HEK293 (cell line): ENCODE results near the gene WDR7.

Source experiments
- CTCF ChIA-PET: fragments of 350-600 bp; formaldehyde crosslinking; extraction: SDS; loops from one replicate; lab custom pipeline; 2021; ENCODE audit warnings: antibody characterized with exemption; lab: Yijun Ruan, JAX
- POLR2A ChIA-PET: fragments of 300-600 bp; formaldehyde crosslinking; extraction: SDS; loops from one replicate; lab custom pipeline; 2020; ENCODE audit warnings: antibody characterized with exemption, inconsistent platforms; lab: Yijun Ruan, JAX
- H3K27ac ChIP-seq: fragments of 200-500 bp; sonication (Bioruptor generic); 2 replicates; pipeline ENCODE4 v1.5.1; 2014; ENCODE audit warnings: low read depth, low read length, control low read depth, inconsistent platforms; ENCODE audit errors: extremely low read depth
- H3K36me3 ChIP-seq, 2 experiments: fragments of 200-500 bp in 1 of 2; sonication (Bioruptor generic) in 1 of 2; 1 replicate in 1 of 2; 2 replicates in 1 of 2; pipeline ENCODE4 v1.5.1; 2014 to 2017; ENCODE audit warnings: inconsistent platforms in 2 of 2, low read length in 2 of 2; ENCODE audit not compliant: control insufficient read depth in 2 of 2, insufficient read depth in 1 of 2
- H3K4me1 ChIP-seq: fragments of 200-500 bp; sonication (Bioruptor generic); 2 replicates; pipeline ENCODE4 v1.5.1; 2014; ENCODE audit warnings: mild to moderate bottlenecking, low read length, inconsistent platforms; ENCODE audit not compliant: control insufficient read depth, insufficient read depth
- H3K4me3 ChIP-seq: 2 replicates; pipeline ENCODE4 v1.5.1; 2011; ENCODE audit warnings: low read depth, mild to moderate bottlenecking, control low read depth, low read length, moderate library complexity
- H3K9me3 ChIP-seq: fragments of 200-500 bp; sonication (Bioruptor generic); 2 replicates; pipeline ENCODE4 v1.5.1; 2014; ENCODE audit warnings: low read depth, low read length, inconsistent platforms; ENCODE audit not compliant: control insufficient read depth, insufficient read depth
- ATF2 ChIP-seq: fragments of 450-650 bp; formaldehyde crosslinking; IDR thresholded peaks from 2 replicates; pipeline ENCODE4 v1.5.1; 2016; ENCODE audit warnings: missing biosample characterization, missing genetic modification characterization, low read depth
- PRDM1 ChIP-seq: fragments of 450-650 bp; formaldehyde crosslinking; IDR thresholded peaks from 2 replicates; pipeline ENCODE4; 2016; ENCODE audit warnings: missing biosample characterization, missing genetic modification characterization
- RBAK ChIP-seq: fragments of 450-650 bp; formaldehyde crosslinking; IDR thresholded peaks from 2 replicates; pipeline ENCODE4 v1.5.1; 2016; ENCODE audit warnings: missing biosample characterization, missing genetic modification characterization
- SCRT1 ChIP-seq: fragments of 450-650 bp; formaldehyde crosslinking; IDR thresholded peaks from 2 replicates; pipeline ENCODE4 v1.5.1; 2016; ENCODE audit warnings: missing biosample characterization, missing genetic modification characterization, borderline replicate concordance
- SP2 ChIP-seq: fragments of 450-650 bp; formaldehyde crosslinking; IDR thresholded peaks from 2 replicates; pipeline ENCODE4 v1.5.1; 2016; ENCODE audit warnings: missing biosample characterization, missing genetic modification characterization
- YY2 ChIP-seq: fragments of 450-650 bp; formaldehyde crosslinking; IDR thresholded peaks from 2 replicates; pipeline ENCODE4 v1.5.1; 2016; ENCODE audit warnings: missing biosample characterization, missing genetic modification characterization
- ZBTB11 ChIP-seq: fragments of 450-650 bp; formaldehyde crosslinking; conservative IDR thresholded peaks from 2 replicates; pipeline ENCODE4 v1.5.1; 2016; ENCODE audit warnings: low read depth, missing biosample characterization, missing genetic modification characterization
- ZFP41 ChIP-seq: fragments of 450-650 bp; formaldehyde crosslinking; IDR thresholded peaks from 2 replicates; pipeline ENCODE4 v1.5.1; 2016; ENCODE audit warnings: missing biosample characterization, missing genetic modification characterization, borderline replicate concordance
- ZNF16 ChIP-seq: fragments of 450-650 bp; formaldehyde crosslinking; IDR thresholded peaks from 2 replicates; pipeline ENCODE4 v1.5.1; 2016; ENCODE audit warnings: low read depth, missing biosample characterization, missing genetic modification characterization
- ZNF184 ChIP-seq: fragments of 450-650 bp; IDR thresholded peaks from 2 replicates; pipeline ENCODE4 v1.5.1; 2018; ENCODE audit warnings: missing biosample characterization, mild to moderate bottlenecking, missing genetic modification characterization
- ZNF280C ChIP-seq: fragments of 450-650 bp; formaldehyde crosslinking; IDR thresholded peaks from 2 replicates; pipeline ENCODE4 v1.5.1; 2016; ENCODE audit warnings: missing biosample characterization, missing genetic modification characterization
- ZNF341 ChIP-seq: fragments of 450-650 bp; formaldehyde crosslinking; IDR thresholded peaks from 2 replicates; pipeline ENCODE4; 2016; ENCODE audit warnings: low read depth, missing biosample characterization, missing genetic modification characterization
- ZNF354C ChIP-seq: fragments of 450-650 bp; formaldehyde crosslinking; IDR thresholded peaks from 2 replicates; pipeline ENCODE4 v1.5.1; 2016; ENCODE audit warnings: missing biosample characterization, missing genetic modification characterization, low read depth, borderline replicate concordance
- ZNF37A ChIP-seq: fragments of 450-650 bp; IDR thresholded peaks from 2 replicates; pipeline ENCODE4 v1.5.1; 2018; ENCODE audit warnings: missing biosample characterization, missing genetic modification characterization
- ZNF398 ChIP-seq: fragments of 450-650 bp; formaldehyde crosslinking; IDR thresholded peaks from 2 replicates; pipeline ENCODE4 v1.5.1; 2017; ENCODE audit warnings: missing biosample characterization, missing genetic modification characterization
- ZNF404 ChIP-seq: fragments of 450-650 bp; formaldehyde crosslinking; IDR thresholded peaks from 2 replicates; pipeline ENCODE4 v1.5.1; 2017; ENCODE audit warnings: missing biosample characterization, missing genetic modification characterization
- ZNF514 ChIP-seq: fragments of 450-650 bp; formaldehyde crosslinking; IDR thresholded peaks from 2 replicates; pipeline ENCODE4 v1.5.1; 2016; ENCODE audit warnings: missing biosample characterization, missing genetic modification characterization
- ZNF530 ChIP-seq: fragments of 450-650 bp; formaldehyde crosslinking; IDR thresholded peaks from 2 replicates; pipeline ENCODE4 v1.5.1; 2016; ENCODE audit warnings: low read depth, missing biosample characterization, missing genetic modification characterization
- ZNF558 ChIP-seq: fragments of 450-650 bp; formaldehyde crosslinking; IDR thresholded peaks from 2 replicates; pipeline ENCODE4 v1.5.1; 2016; ENCODE audit warnings: missing biosample characterization, missing genetic modification characterization
- ZNF624 ChIP-seq: fragments of 450-650 bp; formaldehyde crosslinking; IDR thresholded peaks from 2 replicates; pipeline ENCODE4 v1.5.1; 2017; ENCODE audit warnings: missing biosample characterization, missing genetic modification characterization
- ZNF645 ChIP-seq: fragments of 450-650 bp; formaldehyde crosslinking; IDR thresholded peaks from 2 replicates; pipeline ENCODE4; 2016; ENCODE audit warnings: missing biosample characterization, missing genetic modification characterization
- ZNF76 ChIP-seq: fragments of 450-650 bp; formaldehyde crosslinking; IDR thresholded peaks from 2 replicates; pipeline ENCODE4; 2016; ENCODE audit warnings: low read depth, missing biosample characterization, missing genetic modification characterization, borderline replicate concordance
- ZSCAN23 ChIP-seq: fragments of 450-650 bp; formaldehyde crosslinking; IDR thresholded peaks from 2 replicates; pipeline ENCODE4 v1.5.1; 2016; ENCODE audit warnings: missing biosample characterization, missing genetic modification characterization
- ZXDB ChIP-seq: fragments of 450-650 bp; formaldehyde crosslinking; IDR thresholded peaks from 2 replicates; pipeline ENCODE4 v1.5.1; 2016; ENCODE audit warnings: missing biosample characterization, missing genetic modification characterization

WDR7 gene

GRCh38 chr18:56891116-56891515 is 240.0 kb downstream of the WDR7 start:
- H3K4me1 ChIP-seq = peaks cover 9% of the 10 kb centered on the region; the same call in 1 of the 2 replicates
- H3K9me3 ChIP-seq = no peaks in the 10 kb centered on the region
- no peaks in the 10 kb centered on the region for H3K36me3 ChIP-seq
- H3K27ac ChIP-seq = no peak overlapping the region
- POLR2A ChIA-PET = interaction anchor here (1.4 kb wide), 1 partner anchor 17 kb away, joined by 3 read pairs; no protein-coding TSS in a partner anchor
- CTCF ChIA-PET = interaction anchor here (0.6 to 1.2 kb wide), 4 partner anchors 11 to 31 kb away, joined by 3 to 5 read pairs (median 3); no protein-coding TSS in a partner anchor
- H3K4me3 ChIP-seq = no peak overlapping the region
- TF ChIP-seq ZNF404 (tag by site-specific recombination) (no peak), ZNF530 (tag by site-specific recombination) (no peak), ZSCAN23 (tag by site-specific recombination) (no peak), ZNF184 (no peak), ZNF76 (tag by site-specific recombination) (no peak), ZNF645 (tag by site-specific recombination) (no peak), ZNF341 (tag by site-specific recombination) (no peak), ZNF398 (tag by site-specific recombination) (no peak), SP2 (no peak), SCRT1 (tag by site-specific recombination) (no peak), ZNF558 (tag by site-specific recombination) (no peak), ZXDB (tag by site-specific recombination) (no peak), ZNF354C (tag by site-specific recombination) (no peak), YY2 (no peak), ZFP41 (tag by site-specific recombination) (no peak), ZNF514 (tag by site-specific recombination) (no peak), ZNF624 (tag by site-specific recombination) (no peak), ZNF16 (tag by site-specific recombination) (no peak), ZBTB11 (tag by site-specific recombination) (no peak), PRDM1 (tag by site-specific recombination) (no peak)
- TF ChIP-seq, all 188 proteins: peak for 0

- ChIA-PET POLR2A (no interaction called here), CTCF (interaction anchor here (0.9 to 1.2 kb wide), 3 partner anchors 12 to 22 kb away, joined by 3 to 5 read pairs (median 3); no protein-coding TSS in a partner anchor)
- peaks cover 9% of the 10 kb centered on the region; the same call in 1 of the 2 replicates for H3K4me1 ChIP-seq
- no peaks in the 10 kb centered on the region for H3K36me3 ChIP-seq
- no peak overlapping the region for H3K4me3 ChIP-seq
- H3K27ac ChIP-seq = no peak overlapping the region
- no peaks in the 10 kb centered on the region for H3K9me3 ChIP-seq
- TF ChIP-seq ZNF37A (no peak), ZNF280C (tag by site-specific recombination) (no peak), ATF2 (tag by site-specific recombination) (0 out of 2 replicates have a peak, but pooled peaks have one; percentile 37), RBAK (no peak)
These were observed 240.7 kb downstream of the WDR7 start for GRCh38 chr18:56891870-56892269.
